HG03139 (cell line): Measurements from ENCODE around the gene C2CD4C.
"Not testable (repeated sequence)": the region's sequence is repeated elsewhere in the genome, so short reads cannot be mapped to it uniquely, and the experiment has no call there.

Experiments used
- ATAC-seq: cut with Tn5 transposase; IDR thresholded peaks from one replicate; pipeline ENCODE4 v1.9.1; 2021; ENCODE audit not compliant: unreplicated experiment

The C2CD4C gene

DNA sequence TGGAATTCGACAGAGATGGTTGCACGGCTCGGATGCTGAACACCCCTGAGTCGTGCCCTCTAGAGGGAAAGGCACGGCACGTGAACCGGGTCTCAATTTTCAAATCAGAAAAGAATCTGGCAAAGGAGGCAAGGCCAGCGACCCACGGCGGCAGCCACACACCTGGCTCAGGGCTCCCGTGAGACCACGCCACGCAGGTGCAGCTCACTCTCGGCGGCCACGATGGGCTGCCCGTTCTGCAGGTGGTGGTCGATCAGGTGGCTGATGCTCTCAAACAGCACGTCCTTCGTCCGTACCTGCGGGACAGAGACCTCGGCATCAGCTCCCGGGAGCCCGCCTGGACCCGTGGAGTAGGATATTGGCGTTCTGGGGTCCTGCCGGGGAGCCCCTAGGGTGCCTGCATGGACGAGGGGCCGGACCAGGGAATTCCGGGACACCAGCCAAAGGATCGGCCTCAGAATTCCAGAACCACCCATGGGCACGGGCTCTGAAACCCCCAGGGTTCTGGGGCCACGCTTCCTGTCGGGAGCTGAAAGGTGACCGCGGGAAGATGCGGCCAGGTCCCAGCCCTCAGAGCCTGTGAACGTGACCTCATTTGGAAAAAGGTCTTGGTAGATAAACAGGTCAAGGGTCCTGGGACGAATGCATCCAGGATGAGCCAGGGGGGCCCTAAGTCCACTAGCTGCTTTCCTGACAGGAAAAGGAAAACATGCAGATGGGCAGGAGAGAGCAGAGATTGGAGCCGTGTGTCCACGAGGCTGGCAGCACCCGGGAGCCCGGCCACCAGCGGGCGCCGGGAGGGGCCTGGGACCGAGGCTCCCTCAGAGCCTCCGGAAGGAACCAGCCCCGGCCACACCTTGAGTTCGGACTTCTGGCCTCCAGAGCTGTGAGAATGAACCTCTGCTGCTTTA is 10.1 kb upstream of the C2CD4C start:
- ATAC-seq = no peak

DNA sequence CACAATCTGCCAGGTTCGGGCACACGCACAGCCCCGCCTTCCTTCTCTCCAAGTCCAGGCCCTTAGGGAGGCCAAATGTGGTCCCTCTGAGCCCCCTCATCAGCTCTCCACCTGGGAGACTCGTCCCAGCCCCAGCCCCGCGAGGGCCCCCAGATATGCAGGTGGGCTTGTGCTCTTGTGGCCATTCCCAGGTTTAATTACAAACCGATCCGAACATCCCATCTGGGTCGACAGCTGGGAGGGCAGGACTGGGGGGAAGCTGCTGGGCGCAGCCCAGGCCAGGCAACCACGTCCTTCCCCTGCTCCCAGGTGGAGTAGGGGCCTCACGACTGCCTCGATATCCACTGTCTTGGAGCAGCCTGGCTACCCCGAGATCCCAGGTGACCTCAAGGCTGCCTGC is 7.5 kb upstream of the C2CD4C start:
- no peak for ATAC-seq

DNA sequence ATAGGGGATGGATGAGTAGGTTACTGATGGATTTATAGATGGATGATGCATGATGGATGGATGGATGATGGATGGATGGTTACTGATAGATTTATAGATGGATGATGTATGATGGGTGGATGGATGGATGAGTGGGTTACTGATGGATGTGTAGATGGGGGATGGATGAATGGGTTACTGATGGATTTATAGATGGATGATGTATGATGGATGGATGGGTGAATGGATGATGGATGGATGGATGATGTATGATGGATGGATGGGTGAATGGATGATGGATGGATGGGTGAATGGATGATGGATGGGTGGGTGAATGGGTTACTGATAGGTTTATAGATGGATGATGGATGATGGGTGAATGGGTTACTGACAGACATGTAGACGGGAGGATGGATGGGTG is 6.3 kb upstream of the C2CD4C start:
- no peak for ATAC-seq

DNA sequence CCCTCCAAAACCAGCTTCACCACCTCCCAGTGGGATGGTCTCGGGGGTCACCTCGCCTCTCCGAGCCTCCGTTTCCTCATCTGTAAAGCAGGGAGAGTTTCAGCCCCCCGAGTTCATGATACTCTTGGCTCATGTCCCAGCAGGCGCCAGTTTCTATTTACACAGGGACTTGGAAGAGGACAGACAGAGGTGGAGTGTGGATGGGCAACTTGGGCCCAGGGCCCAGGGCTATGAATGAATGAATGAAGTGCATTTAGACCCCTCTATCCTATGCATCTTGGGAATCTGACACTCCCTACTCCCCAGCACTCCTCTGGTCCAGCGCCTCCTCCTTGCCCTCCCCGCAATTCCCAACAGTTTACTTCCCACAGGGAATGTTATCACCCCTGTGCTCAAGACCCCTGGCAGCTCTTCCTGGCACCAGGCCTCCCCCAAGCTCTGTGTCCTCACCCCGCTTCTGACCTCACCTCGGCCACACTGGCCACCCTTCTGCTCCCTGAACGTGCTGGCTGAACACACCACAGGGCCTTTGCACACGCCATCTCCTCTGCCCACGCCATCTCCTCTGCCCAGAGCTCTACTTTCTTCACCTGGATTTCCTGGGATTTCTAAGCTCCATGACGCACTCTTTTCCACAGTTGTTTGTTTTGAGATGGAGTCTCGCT is 4.9 kb upstream of the C2CD4C start:
- no peak for ATAC-seq

DNA sequence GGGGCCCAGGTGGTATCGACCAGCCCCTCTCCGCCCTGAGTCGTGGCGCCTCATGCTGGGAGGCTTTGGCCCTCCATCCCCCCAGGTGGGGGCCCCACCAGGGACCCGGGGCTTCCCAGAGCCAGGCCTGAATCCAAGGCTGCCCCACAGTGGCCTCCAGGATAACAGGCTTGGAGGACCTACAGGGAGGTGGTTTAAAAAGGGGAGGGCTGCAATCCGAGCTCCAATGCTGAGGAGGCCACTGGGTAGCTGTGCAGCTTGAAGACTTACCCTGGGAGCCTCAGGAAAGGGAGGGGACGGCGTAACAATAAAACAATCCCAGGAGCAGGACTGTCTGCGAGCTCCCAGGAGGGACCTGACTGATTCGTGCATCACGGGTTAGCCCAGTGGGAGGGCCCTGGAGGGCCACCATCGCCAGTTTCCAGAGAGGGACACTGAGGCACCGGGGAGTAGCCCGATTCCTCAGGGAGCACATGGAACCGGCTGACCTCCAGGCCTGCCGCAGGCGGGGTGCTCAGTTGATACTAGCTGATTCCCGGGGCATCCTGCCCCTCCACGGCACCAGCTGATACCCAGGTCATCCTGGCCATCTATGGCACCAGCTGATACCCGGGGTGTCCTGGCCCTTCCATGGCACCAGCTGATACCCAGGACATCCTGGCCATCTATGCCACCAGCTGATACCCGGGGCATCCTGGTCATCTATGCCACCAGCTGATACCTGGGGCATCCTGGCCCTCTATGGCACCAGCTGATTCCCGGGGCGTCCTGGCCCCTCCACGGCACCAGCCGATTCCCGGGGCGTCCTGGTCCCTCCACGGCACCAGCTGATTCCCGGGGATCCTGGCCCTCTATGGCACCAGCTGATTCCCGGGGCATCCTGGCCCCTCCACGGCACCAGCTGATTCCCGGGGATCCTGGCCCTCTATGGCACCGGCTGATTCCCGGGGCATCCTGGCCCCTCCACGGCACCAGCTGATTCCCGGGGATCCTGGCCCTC is 3.7 kb upstream of the C2CD4C start:
- no peak for ATAC-seq

DNA sequence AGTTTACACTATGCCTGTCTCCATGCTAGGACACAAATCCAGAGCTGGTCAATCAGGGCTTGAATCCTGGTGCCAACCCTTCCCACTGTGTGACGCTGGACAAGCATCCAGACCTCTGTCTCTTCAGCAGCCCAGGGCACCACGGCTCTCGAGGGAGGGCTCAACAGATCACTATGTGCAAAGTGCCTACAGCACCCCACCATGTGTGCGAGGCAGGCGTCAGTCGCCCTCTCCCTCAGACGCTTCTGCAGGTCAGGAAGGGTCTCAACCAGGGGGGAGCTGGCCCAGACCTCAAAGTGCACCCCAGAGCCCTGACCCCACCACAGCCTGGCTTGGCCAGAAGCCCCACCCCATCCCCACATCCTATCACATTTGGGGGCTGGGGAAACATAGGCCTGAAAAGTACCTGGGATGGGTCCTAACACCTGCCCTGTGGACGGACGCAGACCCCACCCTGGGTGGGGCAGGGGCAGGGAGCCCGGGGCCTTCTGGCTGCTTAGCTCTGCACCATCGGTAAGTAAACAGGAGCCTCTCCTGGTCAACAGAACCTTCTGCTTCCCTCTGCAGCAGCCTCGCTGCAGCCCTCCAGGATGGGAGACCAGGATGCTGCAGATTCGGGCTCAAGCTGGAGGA is 2.9 kb upstream of the C2CD4C start:
- no peak for ATAC-seq

DNA sequence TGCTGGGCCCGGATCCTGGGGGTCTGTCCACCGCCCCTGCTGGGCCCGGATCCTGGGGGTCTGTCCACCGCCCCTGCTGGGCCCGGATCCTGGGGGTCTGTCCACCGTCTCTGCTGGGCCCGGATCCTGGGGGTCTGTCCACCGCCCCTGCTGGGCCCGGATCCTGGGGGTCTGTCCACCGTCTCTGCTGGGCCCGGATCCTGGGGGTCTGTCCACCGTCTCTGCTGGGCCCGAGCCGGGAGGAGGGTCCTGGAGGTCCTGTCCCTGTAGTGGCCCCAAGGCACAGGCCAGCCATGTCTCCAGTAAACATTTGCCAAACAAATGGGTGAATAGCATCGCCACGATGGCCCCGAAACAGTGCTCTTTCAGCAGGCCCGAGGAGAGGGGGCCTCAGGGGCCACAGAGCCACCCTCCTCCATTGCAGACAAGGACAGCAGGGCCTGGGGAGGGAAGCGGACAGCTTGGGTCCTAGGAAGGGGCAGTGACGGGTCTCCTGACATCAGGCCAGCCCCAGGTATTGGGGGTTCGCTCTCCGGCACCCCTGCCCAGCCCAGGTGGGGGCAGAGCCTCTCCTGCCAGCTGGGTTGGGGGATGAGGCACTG is 2.3 kb upstream of the C2CD4C start:
- ATAC-seq = not testable (repeated sequence)

DNA sequence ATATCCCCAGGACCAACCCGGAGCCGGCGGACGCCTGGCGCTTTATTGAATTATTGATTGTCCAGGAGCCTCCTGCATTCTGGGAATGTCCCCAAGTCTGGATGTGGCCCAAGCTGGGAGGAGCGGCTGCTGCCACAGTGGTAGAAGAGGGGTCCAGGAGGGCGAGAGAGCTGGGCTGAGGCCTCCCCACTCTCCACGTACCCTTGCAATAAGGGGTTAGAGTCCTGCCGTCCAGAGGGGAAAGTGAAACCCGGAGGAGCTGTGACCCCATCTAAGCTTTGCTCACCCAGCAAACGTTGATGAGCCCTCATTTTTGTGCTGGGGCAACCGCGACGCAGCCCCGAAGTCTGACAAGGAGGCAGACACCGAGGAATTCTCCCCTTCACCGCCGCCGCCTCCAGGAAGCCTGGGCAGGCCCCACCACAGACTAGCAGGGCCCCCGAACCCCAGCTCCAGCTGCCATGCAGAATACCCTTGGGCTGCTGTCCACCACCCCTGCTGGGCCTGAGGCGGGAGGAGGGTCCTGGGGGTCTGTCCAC is 1.4 kb upstream of the C2CD4C start:
- no peak for ATAC-seq

DNA sequence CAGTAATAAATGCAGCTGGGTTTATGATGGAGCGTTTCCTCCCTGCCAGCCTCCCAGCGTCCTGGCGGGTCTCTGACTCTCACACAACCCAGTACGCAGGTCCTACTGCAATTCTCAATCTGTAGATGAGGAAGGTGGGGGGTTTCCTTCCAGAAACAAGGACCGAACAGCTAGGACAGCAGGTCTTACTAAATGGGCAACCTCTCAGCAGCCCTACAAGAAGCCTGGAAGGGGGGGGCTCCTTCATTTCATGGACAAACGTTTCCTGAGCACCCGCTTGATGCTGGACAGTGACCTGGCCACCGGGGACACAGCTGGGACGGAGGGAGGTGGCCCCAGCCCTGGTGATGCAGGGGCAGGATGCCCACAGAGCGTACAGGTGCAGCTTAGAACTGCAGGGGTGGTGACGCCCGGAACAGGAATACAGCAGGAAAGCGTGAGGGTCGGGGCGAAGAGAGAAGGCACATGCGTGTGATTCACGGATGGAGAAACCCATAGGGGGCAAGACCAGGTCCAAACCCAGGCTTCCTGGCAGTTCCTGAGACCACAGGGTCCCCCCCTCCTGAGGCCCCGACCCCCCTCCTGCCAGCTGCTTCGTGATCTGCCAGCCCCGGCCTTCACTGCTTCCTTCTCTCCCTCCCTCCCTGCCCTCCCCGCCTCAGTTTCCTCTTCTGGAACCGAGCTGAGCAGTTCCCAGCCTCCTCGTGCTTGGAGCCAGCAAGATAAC is 732 bp upstream of the C2CD4C start:
- ATAC-seq = no peak

DNA sequence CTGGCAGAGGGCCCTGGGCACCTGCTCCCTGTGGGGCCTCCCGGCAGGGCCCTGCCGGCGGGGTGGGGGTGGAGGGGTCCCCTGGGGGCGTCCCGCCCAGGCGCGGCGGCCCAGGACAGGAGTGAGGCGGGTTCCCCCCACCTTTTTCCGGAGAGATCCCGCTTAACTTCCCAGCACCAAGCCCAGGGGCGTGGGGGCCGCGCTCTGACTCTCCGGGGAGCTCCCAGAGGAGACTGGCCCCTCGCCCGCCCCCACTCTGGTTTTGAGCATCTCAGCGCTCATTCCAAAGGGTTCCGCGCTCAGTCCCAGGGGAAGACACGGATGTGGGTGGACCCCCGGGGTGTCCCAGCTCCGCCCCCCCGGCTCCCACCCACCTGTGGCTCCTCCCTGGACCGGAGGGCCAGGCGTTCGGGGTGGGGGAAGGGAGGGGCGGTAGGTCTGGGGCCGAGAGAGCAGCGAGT is 476 bp downstream of the C2CD4C start:
- ATAC-seq = no peak

DNA sequence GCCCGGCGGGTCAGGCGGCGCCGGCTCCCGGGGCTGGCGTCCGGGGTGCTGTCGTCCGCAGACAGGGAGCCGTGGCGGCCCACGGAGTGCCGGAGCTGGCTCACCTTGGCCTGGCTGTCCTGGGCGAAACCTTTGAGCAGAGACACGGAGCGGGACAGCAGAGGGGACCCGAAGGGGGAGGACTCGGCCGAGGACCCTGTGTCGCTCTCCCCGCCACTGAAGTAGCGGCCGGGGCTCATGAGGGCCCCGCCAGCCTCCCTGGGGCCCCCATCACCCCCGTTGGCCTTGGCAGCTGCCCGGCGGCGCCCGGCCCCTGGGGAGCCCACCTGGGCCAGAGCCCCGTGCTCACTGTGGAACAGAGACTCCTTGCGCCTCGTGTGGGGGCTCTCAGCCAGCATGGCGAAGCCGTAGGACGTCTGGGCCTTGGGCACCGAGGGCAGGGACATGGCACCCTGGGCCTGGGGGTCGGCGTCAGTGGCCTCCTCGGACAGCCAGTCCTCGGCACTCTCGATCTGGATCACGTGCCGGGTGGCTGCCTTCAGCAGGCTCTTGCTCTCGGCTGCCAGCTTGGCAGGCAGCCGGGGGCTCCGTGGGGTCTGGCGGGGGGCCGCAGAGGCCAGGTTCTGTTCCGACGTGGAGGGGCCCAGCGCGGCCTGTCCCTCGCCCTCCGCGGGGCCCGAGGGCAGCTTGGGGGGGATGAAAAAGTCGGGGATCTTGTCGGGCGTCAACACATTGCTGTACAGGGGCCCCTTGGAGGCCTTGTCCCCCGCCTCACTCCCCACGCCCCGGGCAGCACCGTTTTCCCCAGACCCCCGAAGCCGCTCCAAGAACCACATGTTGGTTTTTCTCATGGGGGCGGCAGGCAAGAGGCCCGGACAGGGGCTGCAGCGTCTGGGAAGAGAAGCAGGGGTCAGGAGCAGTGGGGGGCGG is 1.2 kb downstream of the C2CD4C start:
- ATAC-seq = no peak

DNA sequence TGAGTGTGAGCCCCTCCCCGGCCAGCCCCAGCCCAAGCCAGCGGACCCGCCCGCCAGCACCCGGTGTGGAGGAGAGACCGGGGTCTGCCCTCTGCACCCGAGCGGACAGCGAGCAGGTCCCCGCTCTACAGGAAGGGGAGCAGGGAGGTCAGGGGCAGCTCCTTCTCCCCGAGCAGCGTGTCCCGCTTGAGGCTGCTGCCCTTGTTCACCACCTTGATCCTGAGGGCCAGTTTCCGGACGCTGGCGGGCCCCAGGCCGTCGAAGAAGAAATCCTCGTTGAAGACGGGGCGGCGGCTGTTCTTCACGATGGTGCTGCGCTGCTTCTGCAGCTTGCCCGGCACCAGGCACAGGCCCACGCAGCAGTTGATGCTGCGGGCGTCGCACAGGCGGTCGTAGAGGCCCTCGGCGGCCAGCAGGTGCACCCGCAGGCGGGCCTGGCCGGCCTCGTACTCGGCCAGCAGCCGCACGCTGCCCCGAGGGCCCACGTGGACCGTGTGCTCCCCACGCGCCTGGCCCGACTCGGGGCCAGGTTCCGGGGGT is 1.9 kb downstream of the C2CD4C start:
- ATAC-seq = no peak

DNA sequence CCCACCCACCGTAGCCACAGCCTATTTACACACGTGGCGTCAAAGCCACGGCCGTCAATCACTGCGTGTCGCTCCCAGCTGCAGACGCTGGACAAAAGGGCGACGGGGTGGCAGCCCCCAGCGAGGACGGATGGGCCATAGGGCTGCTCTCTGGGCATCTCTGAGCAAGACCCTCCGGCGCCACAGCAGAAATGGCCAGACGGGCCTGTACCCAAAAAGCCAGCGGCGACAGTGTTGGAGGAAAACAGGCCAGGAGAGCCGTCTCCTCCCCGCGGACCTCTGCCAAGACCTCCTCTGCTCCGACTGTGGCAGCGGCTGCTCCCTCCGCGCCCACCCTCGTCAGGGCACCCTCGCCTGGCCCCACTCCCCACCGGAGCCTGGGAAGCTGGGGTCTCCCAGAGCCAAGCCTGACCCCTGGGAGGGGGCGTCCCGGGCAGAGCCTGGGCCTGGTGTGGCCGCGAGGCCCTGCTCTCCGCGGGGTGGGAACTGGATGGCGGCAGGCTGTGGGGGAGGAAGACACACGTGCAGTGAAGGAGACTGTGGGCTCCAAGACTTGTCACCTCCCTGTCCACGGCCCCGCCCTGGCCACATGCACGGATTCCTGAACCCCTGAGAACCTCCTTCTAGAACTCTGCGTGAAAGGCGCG is 2.7 kb downstream of the C2CD4C start:
- ATAC-seq = no peak

DNA sequence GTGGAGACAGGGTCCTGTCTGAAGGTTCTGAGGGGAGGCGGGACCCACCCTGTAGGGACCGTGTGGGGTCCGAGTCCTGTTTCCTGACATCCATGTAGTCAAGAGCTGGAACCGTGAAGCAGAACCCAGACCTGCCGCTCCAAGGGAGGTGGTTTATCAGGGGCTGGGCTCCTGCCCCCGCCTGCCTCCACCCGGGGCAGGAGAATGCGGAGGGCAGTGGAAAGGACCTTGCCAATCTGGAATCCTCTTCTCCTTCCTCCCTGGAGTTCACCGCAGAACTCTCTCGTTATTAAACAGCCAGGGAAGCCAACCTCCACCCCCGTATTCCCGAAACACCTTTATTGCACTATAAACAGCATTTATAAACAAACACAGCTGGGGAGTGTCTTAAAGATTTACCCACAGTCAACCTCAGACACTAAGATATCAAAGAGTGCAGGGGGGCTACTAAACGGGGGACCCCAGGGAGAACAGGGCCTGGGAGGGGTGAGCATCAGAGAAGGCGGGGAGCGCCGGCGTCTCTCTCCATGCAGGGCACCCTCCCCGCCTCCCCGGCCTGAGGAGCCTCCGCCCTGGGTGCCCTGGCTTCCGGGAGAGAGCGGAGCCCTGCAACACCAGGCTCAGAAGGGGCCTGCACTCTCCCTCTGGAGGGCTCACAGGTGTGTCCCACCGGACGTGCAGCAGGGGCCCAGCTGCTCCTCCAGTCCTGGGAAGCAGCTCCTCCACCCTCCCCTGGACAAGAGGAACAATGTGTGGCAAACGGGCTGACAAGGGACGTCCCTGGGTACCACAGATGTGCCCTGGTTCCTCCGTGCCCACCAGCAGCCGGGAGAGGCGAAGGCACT is 3.6 kb downstream of the C2CD4C start:
- ATAC-seq = no peak

DNA sequence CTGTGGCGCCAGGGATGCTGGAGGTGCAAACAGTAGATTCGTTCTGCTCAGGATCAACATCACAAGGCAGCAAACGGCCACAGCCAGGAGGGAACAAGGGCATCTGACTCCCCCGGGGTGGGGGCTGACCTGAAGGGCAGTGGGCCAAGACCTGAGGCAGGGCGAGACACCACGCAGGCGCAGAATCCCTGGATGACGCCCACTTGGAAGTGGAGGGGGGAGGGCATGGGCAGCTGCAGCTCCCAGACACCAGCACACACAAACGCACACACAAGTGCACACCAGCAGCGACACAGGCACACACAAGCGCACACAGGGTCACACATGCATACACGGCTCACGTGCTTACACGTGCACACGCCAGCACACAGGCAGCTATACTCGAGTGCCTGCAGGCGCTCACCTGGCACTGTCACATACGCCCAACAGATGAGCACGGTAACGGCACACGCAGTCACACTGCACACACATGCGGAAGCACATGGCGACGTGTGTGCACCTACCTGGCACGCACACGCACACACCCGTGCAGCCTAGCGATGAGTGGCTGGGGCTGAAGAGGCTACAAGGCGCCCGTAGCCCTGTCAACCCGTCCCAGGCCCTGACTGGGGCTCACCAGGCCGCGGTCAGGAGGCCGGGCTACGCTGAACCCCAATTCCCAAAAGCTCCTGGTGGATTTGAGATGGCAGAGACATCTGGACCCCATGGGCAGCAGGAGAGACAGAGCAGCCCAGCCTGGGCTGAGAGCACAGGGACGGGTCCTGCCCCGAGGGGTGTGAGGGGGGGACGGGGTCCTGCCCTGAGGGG is 5.5 kb downstream of the C2CD4C start:
- ATAC-seq = no peak

DNA sequence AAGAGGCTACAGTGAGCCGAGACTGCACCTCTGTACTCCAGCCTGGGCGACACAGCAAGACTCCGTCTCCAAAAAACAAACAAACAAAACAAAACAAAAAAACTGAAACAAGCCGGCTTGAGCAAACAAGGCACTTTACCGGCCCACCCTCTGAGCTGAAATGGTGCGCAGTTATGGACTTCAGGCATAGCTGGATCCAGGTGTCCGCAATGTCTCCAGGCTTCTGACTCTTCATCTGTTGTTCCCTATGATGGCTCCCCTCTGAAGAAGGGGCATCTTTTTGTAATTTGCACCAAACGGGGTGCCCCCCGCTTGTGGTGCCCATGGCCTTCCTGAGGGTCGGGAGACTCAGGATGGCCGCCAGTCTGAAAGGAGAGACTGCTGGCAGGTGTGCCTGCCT is 6.2 kb downstream of the C2CD4C start:
- no peak for ATAC-seq
